Gastrocnemius medialis (tissue), 4 donors: ENCODE data around the gene TBX1. TPM values are rescaled to one million over a fixed set of nuclear protein-coding genes. Genes with fewer than 3 reads are reported as not detected.

ENCODE experiments used
- ATAC-seq, 2 donors: fragments of 150-250 bp; one replicate each; pipeline ENCODE4 v1.9.1; 2016
- DNase-seq, 2 donors: peaks; one replicate each; pipeline ENCODE4 v3.0.0-alpha.2; 2019
- H3K27ac ChIP-seq, 4 donors: fragments of 200-600 bp; sonication (generic); 1 replicate in 1 of 4; 2 replicates in 3 of 4; pipeline ENCODE4 v1.5.1; 2016 to 2018; ENCODE audit warnings: mild to moderate bottlenecking in 2 of 4, moderate library complexity in 1 of 4
- H3K27me3 ChIP-seq, 3 donors: fragments of 200-600 bp; sonication (generic) in 2 of 3; 1 replicate in 1 of 3; 2 replicates in 2 of 3; pipeline versions ENCODE4 v1.5.1 to v1.6.0; 2016 to 2019; ENCODE audit warnings: mild to moderate bottlenecking in 1 of 3, moderate library complexity in 1 of 3
- H3K36me3 ChIP-seq, 2 donors: fragments of 200-600 bp; sonication (generic) in 1 of 2; one replicate each; pipeline ENCODE4 v1.5.1; 2017 to 2018
- H3K4me1 ChIP-seq, 2 donors: fragments of 200-600 bp; sonication (generic) in 1 of 2; one replicate each; pipeline ENCODE4 v1.5.1; 2016 to 2017; ENCODE audit warnings: mild to moderate bottlenecking in 2 of 2
- H3K4me3 ChIP-seq, 4 donors: fragments of 200-600 bp; sonication (generic) in 3 of 4; 1 replicate in 1 of 4; 2 replicates in 3 of 4; pipeline ENCODE4 v1.5.1; 2016 to 2019; ENCODE audit warnings: mild to moderate bottlenecking in 2 of 4
- H3K9me3 ChIP-seq, 3 donors: fragments of 200-600 bp; sonication (generic) in 2 of 3; 1 replicate in 1 of 3; 2 replicates in 2 of 3; pipeline ENCODE4 v1.5.1; 2016 to 2019
- CTCF ChIP-seq, 5 experiments: fragments of 450-650 bp in 3 of 5; fragments of 200-600 bp in 2 of 5; sonication (generic) in 2 of 5; IDR thresholded peaks in 4 of 5; conservative IDR thresholded peaks in 1 of 5; 1 replicate in 4 of 5; 2 replicates in 1 of 5; pipeline ENCODE4 v1.5.1; 2016 to 2019; ENCODE audit warnings: antibody characterized with exemption in 5 of 5, mild to moderate bottlenecking in 3 of 5, moderate library complexity in 3 of 5
- POLR2A ChIP-seq, 2 donors: fragments of 450-650 bp; IDR thresholded peaks; one replicate each; pipeline ENCODE4 v1.6.1; 2017; ENCODE audit warnings: antibody characterized with exemption in 2 of 2, mild to moderate bottlenecking in 2 of 2, moderate library complexity in 2 of 2
- in situ Hi-C, 4 donors: fragments of 200-750 bp; cut with MboI; loops; one replicate each; pipeline versions ENCODE4 v1.15.0 to v1.8.0; 2017; ENCODE audit warnings: low sequenced_read_pairs in 4 of 4
- intact Hi-C: fragments of 100-400 bp; cut with DNase I; formaldehyde crosslinking; loops from one replicate; pipeline ENCODE4 v1.15.1; 2023; ENCODE audit warnings: low total_unique reads
- total RNA-seq, 4 donors: library from RNA; depleted of rRNA; stranded (reverse); fragments of >200 nt; gene quantifications; one replicate each; pipeline versions ENCODE4 v1.1.0 to v1.2.3, GENCODE V29; 2016

Gene TBX1
- total RNA-seq, 4 donors from 2014 or later: 27.9 to 38.9 (median 36.3) TPM

GRCh38 chr22:19797086-19798002 is 36.8 kb downstream of the TBX1 start:
- DNase-seq (no peak), ATAC-seq (no peak)
- peaks cover 11 to 17% of the 10 kb centered on the region in 2 donors for H3K4me1 ChIP-seq
- in situ Hi-C loops (no loop called here), intact Hi-C loops (no loop called here)
- no peaks in the 10 kb centered on the region for H3K36me3 ChIP-seq
- no peak overlapping the region for H3K27ac ChIP-seq
- TF ChIP-seq POLR2A (IDR thresholded peaks at IDR 0.05) (no peak), CTCF (IDR thresholded peaks at IDR 0.05 in 4 of 5, conservative IDR thresholded peaks at IDR 0.05 in 1 of 5) (no peak)
- no peaks in the 10 kb centered on the region for H3K27me3 ChIP-seq
- H3K4me3 ChIP-seq: no peak overlapping the region
- no peaks in the 10 kb centered on the region for H3K9me3 ChIP-seq

GRCh38 chr22:19798003-19798665 is 37.6 kb downstream of the TBX1 start:
- TF ChIP-seq CTCF (IDR thresholded peaks at IDR 0.05 in 4 of 5, conservative IDR thresholded peaks at IDR 0.05 in 1 of 5) (no peak), POLR2A (IDR thresholded peaks at IDR 0.05) (no peak)
- no peaks in the 10 kb centered on the region for H3K9me3 ChIP-seq
- H3K4me3 ChIP-seq: no peak overlapping the region
- no peak overlapping the region for H3K27ac ChIP-seq
- H3K27me3 ChIP-seq: no peaks in the 10 kb centered on the region
- in situ Hi-C loops: no loop called here
- DNase-seq (no peak), ATAC-seq (no peak)
- no peaks in the 10 kb centered on the region for H3K36me3 ChIP-seq
- H3K4me1 ChIP-seq: peaks cover 17 to 18% of the 10 kb centered on the region in 2 donors
- intact Hi-C loops: no loop called here

- ATAC-seq: peak in 1 of 2 donors; percentile 37
These were observed 38.3 kb downstream of the TBX1 start for GRCh38 chr22:19798891-19799293.

More at GRCh38 chr22:19798891-19799293, 38.3 kb downstream of the TBX1 start:
- H3K4me1 ChIP-seq: peaks cover 17 to 22% of the 10 kb centered on the region in 2 donors
- H3K4me3 ChIP-seq: no peak overlapping the region
- no peak for DNase-seq
- no peaks in the 10 kb centered on the region for H3K36me3 ChIP-seq
- peak overlapping the region in 3 of 4 donors; percentile 52 to 74 (median 64) for H3K27ac ChIP-seq
- TF ChIP-seq POLR2A (IDR thresholded peaks at IDR 0.05) (no peak), CTCF (IDR thresholded peaks at IDR 0.05 in 4 of 5, conservative IDR thresholded peaks at IDR 0.05 in 1 of 5) (no peak)
- intact Hi-C loops: no loop called here
- in situ Hi-C loops: no loop called here
- H3K27me3 ChIP-seq: no peaks in the 10 kb centered on the region
- H3K9me3 ChIP-seq: no peaks in the 10 kb centered on the region
